Duodenal mucosa (tissue), 2 donors: ENCODE results near the gene CD27.
"Not testable (repeated sequence)": the region's sequence is repeated elsewhere in the genome, so short reads cannot be mapped to it uniquely, and the experiment has no call there.

Experiments
- H3K27ac ChIP-seq: one replicate; pipeline ENCODE4 v1.7.0; 2013; ENCODE audit warnings: low read depth, low read length
- H3K27me3 ChIP-seq, 2 donors: one replicate each; pipeline ENCODE4 v1.7.0; 2013; ENCODE audit warnings: low read length in 2 of 2, control low read depth in 1 of 2; ENCODE audit not compliant: insufficient read depth in 2 of 2, control insufficient read depth in 1 of 2
- H3K36me3 ChIP-seq, 2 donors: one replicate each; pipeline ENCODE4 v1.7.0; 2013; ENCODE audit warnings: low read length in 2 of 2, control low read depth in 1 of 2; ENCODE audit not compliant: insufficient read depth in 2 of 2, control insufficient read depth in 1 of 2
- H3K4me1 ChIP-seq, 2 donors: one replicate each; pipeline ENCODE4 v1.7.0; 2013; ENCODE audit warnings: low read length in 2 of 2, control low read depth in 1 of 2; ENCODE audit not compliant: insufficient read depth in 2 of 2, control insufficient read depth in 1 of 2
- H3K4me3 ChIP-seq, 2 donors: one replicate each; pipeline ENCODE4 v1.7.0; 2013; ENCODE audit warnings: low read length in 2 of 2, low read depth in 1 of 2
- H3K9ac ChIP-seq, 2 donors: one replicate each; pipeline ENCODE4 v1.7.0; 2013; ENCODE audit warnings: low read length in 2 of 2, low read depth in 1 of 2
- H3K9me3 ChIP-seq, 2 donors: one replicate each; pipeline ENCODE4 v1.7.0; 2013; ENCODE audit warnings: low read length in 2 of 2, control low read depth in 1 of 2; ENCODE audit not compliant: control insufficient read depth in 1 of 2

The CD27 gene

GRCh38 chr12:6423267-6424007 lies 21.3 kb upstream of the CD27 start:
- H3K4me1 ChIP-seq: peaks cover 13 to 23% of the 10 kb centered on the region in 2 donors
- H3K4me3 ChIP-seq: peak overlapping the region in 1 of 2 donors; percentile 1
- peak overlapping the region in 1 of 2 donors; percentile 21 for H3K9ac ChIP-seq
- no peaks in the 10 kb centered on the region for H3K36me3 ChIP-seq
- H3K27ac ChIP-seq: no peak overlapping the region
- H3K27me3 ChIP-seq: no peaks in the 10 kb centered on the region
- H3K9me3 ChIP-seq: no peaks in the 10 kb centered on the region

- Histone ChIP-seq H3K36me3 (no peaks in the 10 kb centered on the region), H3K4me1 (peaks cover 13 to 23% of the 10 kb centered on the region in 2 donors), H3K27ac (no peak overlapping the region), H3K4me3 (peak overlapping the region in 1 of 2 donors; percentile 1), H3K9me3 (no peaks in the 10 kb centered on the region), H3K27me3 (no peaks in the 10 kb centered on the region), H3K9ac (peak overlapping the region in 1 of 2 donors; percentile 21)
These were observed 20.8 kb upstream of the CD27 start for GRCh38 chr12:6424008-6424347.

DNA sequence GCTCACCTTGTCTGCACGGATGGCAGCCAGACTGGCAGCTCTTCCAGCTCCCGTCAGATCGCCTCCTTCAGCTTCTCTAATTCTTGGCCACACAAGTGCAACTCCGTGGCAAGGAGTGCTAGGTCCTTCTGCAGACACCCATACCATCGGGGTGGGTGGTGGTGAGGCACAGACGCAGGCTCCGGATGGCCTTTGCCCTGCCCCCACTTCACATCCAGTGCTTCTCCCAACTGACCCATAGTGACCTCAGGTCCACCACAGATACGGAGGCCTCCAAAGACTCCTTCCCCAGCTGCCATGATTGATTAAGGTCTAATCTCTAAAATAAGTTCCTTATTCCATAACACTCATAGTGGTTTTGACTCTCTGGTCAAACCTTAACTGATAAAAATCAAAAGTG lies 19.9 kb upstream of the CD27 start:
- Histone ChIP-seq H3K9me3 (no peaks in the 10 kb centered on the region), H3K4me1 (peaks cover 13 to 23% of the 10 kb centered on the region in 2 donors), H3K27ac (no peak overlapping the region), H3K27me3 (no peaks in the 10 kb centered on the region), H3K9ac (no peak overlapping the region), H3K36me3 (no peaks in the 10 kb centered on the region), H3K4me3 (no peak overlapping the region)

- peaks cover 22 to 24% of the 10 kb centered on the region in 2 donors for H3K4me1 ChIP-seq
- H3K9ac ChIP-seq: peak overlapping the region in 1 of 2 donors; percentile 2
- H3K27ac ChIP-seq: no peak overlapping the region
- no peaks in the 10 kb centered on the region for H3K36me3 ChIP-seq
- H3K4me3 ChIP-seq: no peak overlapping the region
- H3K27me3 ChIP-seq: no peaks in the 10 kb centered on the region
- no peaks in the 10 kb centered on the region for H3K9me3 ChIP-seq
These were observed 18.9 kb upstream of the CD27 start for GRCh38 chr12:6425590-6426531.

DNA sequence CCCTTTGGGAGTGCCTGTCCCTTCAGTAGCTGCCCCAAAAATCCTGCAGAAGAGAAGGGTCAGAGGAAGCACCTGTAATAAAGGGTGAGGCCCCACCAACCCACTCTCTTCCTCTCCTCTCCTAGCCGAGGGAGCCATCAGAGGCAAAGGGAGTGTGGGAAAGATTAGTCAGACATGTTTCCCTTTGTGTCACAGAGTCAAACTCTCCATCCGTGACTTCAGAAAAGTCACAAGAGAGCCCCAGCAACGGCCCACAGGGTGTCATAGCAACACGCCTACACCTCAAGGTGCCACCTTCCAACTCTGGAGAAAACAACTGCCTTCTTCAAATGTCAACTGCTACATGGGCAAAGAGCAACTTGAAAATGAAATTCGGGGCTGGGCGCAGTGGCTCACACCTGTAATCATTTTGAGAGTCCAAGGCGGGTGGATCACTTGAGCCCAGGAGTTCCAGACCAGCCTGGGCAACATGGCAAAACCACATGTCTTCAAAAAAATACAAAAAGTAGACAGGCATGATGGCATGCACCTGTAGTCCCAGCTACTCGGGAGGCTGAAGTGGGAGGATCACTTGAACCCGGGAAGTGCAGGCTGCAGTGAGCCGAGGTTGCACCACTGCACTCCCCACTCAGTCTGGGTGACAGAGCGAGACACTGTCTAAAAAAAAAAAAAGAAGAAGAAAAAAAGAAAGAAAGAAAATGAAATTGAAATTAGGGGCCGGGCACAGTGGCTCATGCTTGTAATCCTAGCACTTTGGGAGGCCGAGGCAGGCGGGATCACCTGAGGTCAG lies 17.7 kb upstream of the CD27 start:
- H3K9me3 ChIP-seq: no peaks in the 10 kb centered on the region
- no peaks in the 10 kb centered on the region for H3K36me3 ChIP-seq
- peaks cover 24 to 28% of the 10 kb centered on the region in 2 donors for H3K4me1 ChIP-seq
- H3K27me3 ChIP-seq: no peaks in the 10 kb centered on the region
- no peak overlapping the region for H3K27ac ChIP-seq
- no peak overlapping the region for H3K4me3 ChIP-seq
- H3K9ac ChIP-seq: no peak overlapping the region

GRCh38 chr12:6427796-6428195 lies 17.0 kb upstream of the CD27 start:
- not testable (repeated sequence) for H3K9me3 ChIP-seq, H3K36me3 ChIP-seq, H3K27me3 ChIP-seq, H3K27ac ChIP-seq, H3K9ac ChIP-seq, H3K4me3 ChIP-seq
- H3K4me1 ChIP-seq: peaks cover 24 to 28% of the 10 kb centered on the region in 2 donors

DNA sequence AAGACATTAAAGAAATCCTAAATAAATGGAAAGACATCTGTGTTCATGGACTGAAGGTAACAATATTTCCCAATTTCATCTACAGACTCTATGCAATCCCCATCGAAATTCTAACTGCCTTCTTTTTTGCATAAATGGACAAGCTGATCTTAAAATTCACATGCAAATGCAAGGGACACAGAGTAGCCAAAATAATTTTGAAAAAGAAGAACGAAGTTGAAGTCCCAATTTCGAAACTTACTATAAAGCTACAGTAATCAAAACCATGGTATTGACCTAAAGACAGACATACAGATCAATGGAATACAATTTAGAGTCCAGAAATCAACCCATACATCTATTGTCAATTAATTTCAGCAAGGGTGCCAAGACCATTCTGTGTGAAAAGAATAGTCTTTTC lies 16.4 kb upstream of the CD27 start:
- H3K4me3 ChIP-seq: no peak overlapping the region
- no peaks in the 10 kb centered on the region for H3K36me3 ChIP-seq
- H3K4me1 ChIP-seq: peaks cover 24 to 28% of the 10 kb centered on the region in 2 donors
- no peak overlapping the region for H3K27ac ChIP-seq
- H3K9me3 ChIP-seq: no peaks in the 10 kb centered on the region
- H3K9ac ChIP-seq: no peak overlapping the region
- H3K27me3 ChIP-seq: no peaks in the 10 kb centered on the region

DNA sequence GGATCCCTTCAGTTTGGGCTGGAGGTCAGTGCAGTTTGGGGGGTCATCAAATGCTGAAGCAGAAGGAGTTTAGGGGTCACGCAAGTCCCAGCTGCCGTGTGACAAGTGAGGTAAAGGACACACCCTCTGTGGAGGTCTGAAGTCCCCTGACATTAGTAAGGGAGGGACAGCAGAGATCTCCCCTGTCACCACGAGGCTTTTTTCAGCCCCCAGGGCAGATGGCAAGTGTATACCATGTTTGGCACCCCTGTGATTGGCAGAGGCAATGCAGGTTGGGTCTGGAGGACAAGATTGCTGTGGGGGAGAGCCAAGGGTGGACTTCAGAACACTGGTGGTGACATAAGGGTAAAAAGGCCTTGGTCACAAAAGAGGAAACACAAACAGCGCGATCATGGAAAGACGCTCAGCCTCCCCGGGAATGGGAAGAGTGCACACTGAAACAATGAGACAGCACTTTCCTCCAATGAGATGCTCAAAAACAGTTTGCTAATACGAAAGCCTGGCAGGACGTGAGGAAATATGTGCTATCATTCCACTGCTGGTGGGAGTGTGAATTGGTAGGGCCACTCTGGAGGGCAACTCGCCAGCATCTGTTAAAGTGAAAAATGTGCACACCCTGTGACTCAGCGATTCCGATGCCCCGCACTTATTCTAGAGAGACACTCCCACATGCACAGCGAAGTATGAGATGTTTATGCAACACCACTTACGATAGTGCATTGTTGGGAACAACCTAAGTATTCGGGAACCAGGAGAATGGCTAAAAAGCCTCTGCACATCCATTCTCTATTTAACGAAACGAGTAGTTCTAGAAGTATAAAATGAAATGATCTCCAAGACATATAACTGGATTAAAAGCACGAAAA lies 14.4 kb upstream of the CD27 start:
- peak overlapping the region; percentile 11 to 38 for H3K4me3 ChIP-seq
- peak overlapping the region; percentile 12 to 38 for H3K9ac ChIP-seq
- no peaks in the 10 kb centered on the region for H3K9me3 ChIP-seq
- H3K27me3 ChIP-seq: no peaks in the 10 kb centered on the region
- peaks cover 20 to 22% of the 10 kb centered on the region in 2 donors for H3K4me1 ChIP-seq
- H3K27ac ChIP-seq: peak overlapping the region; percentile 7
- H3K36me3 ChIP-seq: no peaks in the 10 kb centered on the region

GRCh38 chr12:6432991-6433390 lies 11.8 kb upstream of the CD27 start:
- Histone ChIP-seq H3K36me3 (no peaks in the 10 kb centered on the region), H3K9me3 (no peaks in the 10 kb centered on the region), H3K9ac (no peak overlapping the region), H3K27ac (no peak overlapping the region), H3K4me1 (peaks cover 11% of the 10 kb centered on the region in 2 donors), H3K27me3 (no peaks in the 10 kb centered on the region), H3K4me3 (no peak overlapping the region)
